Measurements from ENCODE around the gene CHID1. TPM values are rescaled to one million over a fixed set of nuclear protein-coding genes. Genes with fewer than 3 reads are reported as not detected.

Gene CHID1
- 10 to 100 TPM; 52.3 to 64.3 (median 55.3) TPM for total RNA-seq
- long read RNA-seq, donor 1, transcript CHID1-202 (12 exons, 1,289 nt): minor isoform, 6 of 77 reads
- long read RNA-seq, donor 1, transcript CHID1-203 (14 exons, 1,477 nt): minor isoform, 12 of 77 reads
- long read RNA-seq, donor 1, transcript CHID1-201 (13 exons, 3,374 nt): major isoform, 29 of 77 reads
- long read RNA-seq, donor 1, partial matches to known transcripts: 12 of 77 reads
- long read RNA-seq, donor 1, other reads (novel, unspliced or antisense): 16 of 77 reads
- long read RNA-seq, donor 2, transcript CHID1-201 (13 exons, 3,374 nt): major isoform, 39 of 65 reads
- long read RNA-seq, donor 2, transcript CHID1-203 (14 exons, 1,477 nt): minor isoform, 12 of 65 reads
- long read RNA-seq, donor 2, partial matches to known transcripts: 3 of 65 reads
- long read RNA-seq, donor 2, other reads (novel, unspliced or antisense): 10 of 65 reads

GRCh38 chr11:910589-911030 is at the start of gene CHID1:
Gene CHID1 (minus strand): TSS chr11:910810. CDS start chr11:904816, 5,994 bp downstream.
- no peak for TF ChIP-seq CTCF (IDR thresholded peaks at IDR 0.05)
- Histone ChIP-seq H3K9me3 (no peaks in the 10 kb centered on the region), H3K4me1 (ENCODE audit: low read depth) (peaks cover 11% of the 10 kb centered on the region), H3K36me3 (ENCODE audit: low read depth) (no peaks in the 10 kb centered on the region), H3K4me3 (peak within 1 kb of the TSS; percentile 63)
- intact Hi-C loops (cut with DNase I, micrococcal nuclease): no loop called here
- DNase-seq: peak; percentile 90 to 95 (median 92)
- peak; percentile 97 for ATAC-seq

- DNase-seq: no peak
- H3K4me3 ChIP-seq: no peak overlapping the region
- H3K4me1 ChIP-seq (ENCODE audit: low read depth): peaks cover 14% of the 10 kb centered on the region
- no peak for TF ChIP-seq CTCF (IDR thresholded peaks at IDR 0.05)
- ATAC-seq: no peak
- intact Hi-C loops (cut with DNase I, micrococcal nuclease): no loop called here
- H3K36me3 ChIP-seq (ENCODE audit: low read depth): no peaks in the 10 kb centered on the region
- H3K9me3 ChIP-seq: no peaks in the 10 kb centered on the region
Measured at GRCh38 chr11:959608-960007, 49.0 kb upstream of the CHID1 start.

- no peak for DNase-seq
- intact Hi-C loops (cut with DNase I, micrococcal nuclease): no loop called here
- Histone ChIP-seq H3K4me1 (ENCODE audit: low read depth) (peaks cover 20% of the 10 kb centered on the region), H3K4me3 (no peak overlapping the region), H3K9me3 (no peaks in the 10 kb centered on the region), H3K36me3 (ENCODE audit: low read depth) (no peaks in the 10 kb centered on the region)
- no peak for TF ChIP-seq CTCF (IDR thresholded peaks at IDR 0.05)
- ATAC-seq: no peak
Measured at GRCh38 chr11:959027-959426, 48.4 kb upstream of the CHID1 start.

- ATAC-seq (no peak), DNase-seq (no peak)
- H3K36me3 ChIP-seq (ENCODE audit: low read depth): no peaks in the 10 kb centered on the region
- no peaks in the 10 kb centered on the region for H3K9me3 ChIP-seq
- intact Hi-C loops (cut with DNase I, micrococcal nuclease): no loop called here
- TF ChIP-seq CTCF (IDR thresholded peaks at IDR 0.05): no peak
- no peak overlapping the region for H3K4me3 ChIP-seq
- H3K4me1 ChIP-seq (ENCODE audit: low read depth): peaks cover 29% of the 10 kb centered on the region
Measured at GRCh38 chr11:958101-958500, 47.5 kb upstream of the CHID1 start.

GRCh38 chr11:957212-957920 is 46.8 kb upstream of the CHID1 start:
- no peak for TF ChIP-seq CTCF (IDR thresholded peaks at IDR 0.05)
- H3K36me3 ChIP-seq (ENCODE audit: low read depth): no peaks in the 10 kb centered on the region
- no peaks in the 10 kb centered on the region for H3K9me3 ChIP-seq
- no peak overlapping the region for H3K4me3 ChIP-seq
- intact Hi-C loops (cut with DNase I, micrococcal nuclease): no loop called here
- ATAC-seq: no peak
- no peak for DNase-seq
- peaks cover 33% of the 10 kb centered on the region for H3K4me1 ChIP-seq (ENCODE audit: low read depth)
